ENCODE data around the gene THBD.

Gene THBD

GRCh38 chr20:23021541-23021940 lies 27.9 kb downstream of the THBD start:
- in situ Hi-C loops (cut with MboI; ENCODE audit: low pct_unique_long_range_greater_than_20kb, low sequenced_read_pairs, unreplicated experiment), result no loop called here
- no peak for TF ChIP-seq CTCF (IDR thresholded peaks at IDR 0.05; ENCODE audit: extremely low read depth, insufficient read depth, missing control alignments)
- no peak for DNase-seq (ENCODE audit: low spot score)

GRCh38 chr20:23020230-23021018 lies 29.0 kb downstream of the THBD start:
- no peak for TF ChIP-seq CTCF (IDR thresholded peaks at IDR 0.05; ENCODE audit: extremely low read depth, insufficient read depth, missing control alignments)
- no peak for DNase-seq (ENCODE audit: low spot score)

GRCh38 chr20:23019403-23019802 lies 30.1 kb downstream of the THBD start:
- TF ChIP-seq CTCF (IDR thresholded peaks at IDR 0.05; ENCODE audit: extremely low read depth, insufficient read depth, missing control alignments), result no peak
- in situ Hi-C loops (cut with MboI; ENCODE audit: low pct_unique_long_range_greater_than_20kb, low sequenced_read_pairs, unreplicated experiment), result no loop called here
- no peak for DNase-seq (ENCODE audit: low spot score)

More at GRCh38 chr20:23020230-23021018, 29.0 kb downstream of the THBD start:
- in situ Hi-C loops (cut with MboI; ENCODE audit: low pct_unique_long_range_greater_than_20kb, low sequenced_read_pairs, unreplicated experiment), result no loop called here

GRCh38 chr20:23018941-23019340 lies 30.5 kb downstream of the THBD start:
- no peak for TF ChIP-seq CTCF (IDR thresholded peaks at IDR 0.05; ENCODE audit: extremely low read depth, insufficient read depth, missing control alignments)
- DNase-seq (ENCODE audit: low spot score), result no peak
- in situ Hi-C loops (cut with MboI; ENCODE audit: low pct_unique_long_range_greater_than_20kb, low sequenced_read_pairs, unreplicated experiment), result no loop called here

- in situ Hi-C loops (cut with MboI; ENCODE audit: low pct_unique_long_range_greater_than_20kb, low sequenced_read_pairs, unreplicated experiment), result no loop called here
- DNase-seq (ENCODE audit: low spot score), result no peak
- TF ChIP-seq CTCF (IDR thresholded peaks at IDR 0.05; ENCODE audit: extremely low read depth, insufficient read depth, missing control alignments), result no peak
Observed at GRCh38 chr20:23018432-23018831, 31.0 kb downstream of the THBD start.

- TF ChIP-seq CTCF (IDR thresholded peaks at IDR 0.05; ENCODE audit: extremely low read depth, insufficient read depth, missing control alignments), result no peak
- no peak for DNase-seq (ENCODE audit: low spot score)
- in situ Hi-C loops (cut with MboI; ENCODE audit: low pct_unique_long_range_greater_than_20kb, low sequenced_read_pairs, unreplicated experiment), result no loop called here
Observed at GRCh38 chr20:23017516-23017915, 32.0 kb downstream of the THBD start.
